ENCODE data around the gene MYO5A.

DNA sequence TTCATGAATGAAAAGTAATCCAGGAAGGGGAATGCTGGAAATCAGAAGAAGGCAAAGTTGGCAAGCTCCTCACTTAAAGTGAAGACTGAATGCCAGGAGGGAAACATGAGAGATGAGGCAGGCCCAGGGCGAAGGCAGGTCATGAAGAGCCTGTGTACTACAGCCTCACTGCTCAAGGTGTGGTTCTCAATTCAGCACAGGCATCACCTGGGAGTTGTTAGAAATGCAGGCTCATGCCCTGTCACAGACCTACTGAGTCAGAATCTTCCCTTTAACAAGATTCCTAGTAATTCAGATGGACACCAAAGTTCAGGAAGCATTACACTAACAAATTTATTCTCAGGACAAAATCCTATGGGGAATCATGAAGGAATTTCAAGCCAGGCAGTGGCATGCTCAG lies 14.2 kb downstream of the MYO5A start:
- TF ChIP-seq, protein P1, sequence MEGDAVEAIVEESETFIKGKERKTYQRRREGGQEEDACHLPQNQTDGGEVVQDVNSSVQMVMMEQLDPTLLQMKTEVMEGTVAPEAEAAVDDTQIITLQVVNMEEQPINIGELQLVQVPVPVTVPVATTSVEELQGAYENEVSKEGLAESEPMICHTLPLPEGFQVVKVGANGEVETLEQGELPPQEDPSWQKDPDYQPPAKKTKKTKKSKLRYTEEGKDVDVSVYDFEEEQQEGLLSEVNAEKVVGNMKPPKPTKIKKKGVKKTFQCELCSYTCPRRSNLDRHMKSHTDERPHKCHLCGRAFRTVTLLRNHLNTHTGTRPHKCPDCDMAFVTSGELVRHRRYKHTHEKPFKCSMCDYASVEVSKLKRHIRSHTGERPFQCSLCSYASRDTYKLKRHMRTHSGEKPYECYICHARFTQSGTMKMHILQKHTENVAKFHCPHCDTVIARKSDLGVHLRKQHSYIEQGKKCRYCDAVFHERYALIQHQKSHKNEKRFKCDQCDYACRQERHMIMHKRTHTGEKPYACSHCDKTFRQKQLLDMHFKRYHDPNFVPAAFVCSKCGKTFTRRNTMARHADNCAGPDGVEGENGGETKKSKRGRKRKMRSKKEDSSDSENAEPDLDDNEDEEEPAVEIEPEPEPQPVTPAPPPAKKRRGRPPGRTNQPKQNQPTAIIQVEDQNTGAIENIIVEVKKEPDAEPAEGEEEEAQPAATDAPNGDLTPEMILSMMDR (IDR thresholded peaks at IDR 0.05), result no peak
- TF ChIP-seq POLR2A (IDR thresholded peaks at IDR 0.05), result no peak
